GM06990 (cell line): ENCODE data around the gene UPK3BL2.
A peak's percentile ranks its signal among the peaks of the same experiment; 100 is the strongest.
"Not testable (repeated sequence)": the region's sequence is repeated elsewhere in the genome, so short reads cannot be mapped to it uniquely, and the experiment has no call there.

Source experiments
- DNase-seq: peaks from one replicate; pipeline ENCODE4 v3.0.0-alpha.2; 2011; ENCODE audit not compliant: insufficient read length; ENCODE audit errors: extremely low read depth
- H3K27me3 ChIP-seq: replicated peaks from 2 replicates; pipeline ENCODE4 v1.6.0; 2011; ENCODE audit warnings: low read length; ENCODE audit not compliant: control insufficient read depth, insufficient read depth
- H3K36me3 ChIP-seq: 2 replicates; pipeline ENCODE4 v1.5.1; 2011; ENCODE audit warnings: low read length; ENCODE audit not compliant: control insufficient read depth, insufficient read depth
- H3K4me3 ChIP-seq: replicated peaks from 2 replicates; pipeline ENCODE4 v1.5.1; 2011; ENCODE audit warnings: low read depth, mild to moderate bottlenecking, control low read depth, low read length
- CTCF ChIP-seq: IDR thresholded peaks from 2 replicates; pipeline ENCODE4 v1.5.1; 2011; ENCODE audit warnings: low read length, control low read depth, mild to moderate bottlenecking, inconsistent platforms; ENCODE audit not compliant: insufficient read depth, poor library complexity, severe bottlenecking

The UPK3BL2 gene

GRCh38 chr7:102572261-102573239 is 29.1 kb upstream of the UPK3BL2 start, which contains the start of gene POLR2J3:
POLR2J3 (minus strand) TSS chr7:102572583; CDS start chr7:102572521, 62 bp downstream.
- DNase-seq, H3K27me3 ChIP-seq, H3K36me3 ChIP-seq: not testable (repeated sequence)
- peak; percentile 50 for TF ChIP-seq CTCF
- H3K4me3 ChIP-seq, result peak within 1 kb of the TSS; percentile 63

- not testable (repeated sequence) for H3K36me3 ChIP-seq, H3K4me3 ChIP-seq, H3K27me3 ChIP-seq, DNase-seq
These were observed 25.1 kb upstream of the UPK3BL2 start for GRCh38 chr7:102568620-102569019.

GRCh38 chr7:102550808-102551422 is 7.4 kb upstream of the UPK3BL2 start, which contains the start of gene SPDYE2:
SPDYE2 (plus strand) TSS chr7:102551226; CDS start chr7:102553256, 2,030 bp downstream.
- not testable (repeated sequence) for H3K36me3 ChIP-seq, H3K27me3 ChIP-seq, DNase-seq, H3K4me3 ChIP-seq

- not testable (repeated sequence) for DNase-seq, H3K4me3 ChIP-seq
These were observed 2.9 kb upstream of the UPK3BL2 start for GRCh38 chr7:102546353-102546752.

GRCh38 chr7:102545288-102545687 is 1.8 kb upstream of the UPK3BL2 start:
- not testable (repeated sequence) for H3K4me3 ChIP-seq, H3K36me3 ChIP-seq, DNase-seq, H3K27me3 ChIP-seq

More at GRCh38 chr7:102546353-102546752, 2.9 kb upstream of the UPK3BL2 start:
- not testable (repeated sequence) for H3K27me3 ChIP-seq, H3K36me3 ChIP-seq

- H3K36me3 ChIP-seq, H3K27me3 ChIP-seq, DNase-seq, H3K4me3 ChIP-seq: not testable (repeated sequence)
These were observed 876 bp upstream of the UPK3BL2 start for GRCh38 chr7:102544372-102544771.

GRCh38 chr7:102542771-102543170 is 725 bp downstream of the UPK3BL2 start:
- H3K36me3 ChIP-seq, DNase-seq, H3K4me3 ChIP-seq, H3K27me3 ChIP-seq: not testable (repeated sequence)

GRCh38 chr7:102542083-102542482 is 1.4 kb downstream of the UPK3BL2 start:
- DNase-seq, H3K4me3 ChIP-seq, H3K27me3 ChIP-seq, H3K36me3 ChIP-seq: not testable (repeated sequence)

GRCh38 chr7:102540604-102541003 is 2.9 kb downstream of the UPK3BL2 start:
- H3K27me3 ChIP-seq, H3K36me3 ChIP-seq, DNase-seq, H3K4me3 ChIP-seq: not testable (repeated sequence)

- not testable (repeated sequence) for H3K27me3 ChIP-seq, H3K36me3 ChIP-seq, DNase-seq, H3K4me3 ChIP-seq
These were observed 8.4 kb downstream of the UPK3BL2 start for GRCh38 chr7:102535062-102535615.

- not testable (repeated sequence) for DNase-seq, H3K36me3 ChIP-seq, H3K4me3 ChIP-seq, H3K27me3 ChIP-seq
These were observed 11.4 kb downstream of the UPK3BL2 start for GRCh38 chr7:102532127-102532526.

GRCh38 chr7:102531583-102531982 is 11.9 kb downstream of the UPK3BL2 start:
- not testable (repeated sequence) for H3K4me3 ChIP-seq, H3K27me3 ChIP-seq, DNase-seq, H3K36me3 ChIP-seq
